ENCODE measurements around the gene OTUD4.

OTUD4 gene

DNA sequence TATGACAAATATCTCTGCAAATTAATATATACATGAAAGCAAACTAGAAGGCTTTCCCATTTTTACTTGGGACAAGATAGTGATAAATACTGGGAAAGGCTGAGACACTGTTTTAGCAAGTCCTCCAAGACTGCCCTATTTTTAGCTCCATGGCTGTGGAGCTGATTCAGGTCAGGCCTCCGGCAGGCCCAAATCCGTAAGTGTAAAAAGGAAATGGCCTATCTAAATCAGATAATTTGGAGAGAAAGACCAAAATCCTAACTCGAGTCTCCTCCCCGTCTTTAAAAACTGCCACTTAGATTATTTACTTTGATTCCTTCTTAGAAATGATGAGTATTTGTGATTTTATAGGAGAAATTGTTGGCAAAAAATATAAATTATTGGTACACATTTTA is 2.9 kb downstream of the OTUD4 start:
- peak overlapping the region; percentile 83 for H3K4me3 ChIP-seq (ENCODE audit: low read depth, low read length)
- TF ChIP-seq MYC (IDR thresholded peaks at IDR 0.05; ENCODE audit: low read depth, low read length), result no peak
- TF ChIP-seq POLR2A (IDR thresholded peaks at IDR 0.05; ENCODE audit: extremely low read depth, insufficient read length), result no peak
- TF ChIP-seq, protein P1, sequence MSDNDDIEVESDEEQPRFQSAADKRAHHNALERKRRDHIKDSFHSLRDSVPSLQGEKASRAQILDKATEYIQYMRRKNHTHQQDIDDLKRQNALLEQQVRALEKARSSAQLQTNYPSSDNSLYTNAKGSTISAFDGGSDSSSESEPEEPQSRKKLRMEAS (IDR thresholded peaks at IDR 0.05; ENCODE audit: low read depth, low read length), result no peak
- no peak for TF ChIP-seq CTCF (IDR thresholded peaks at IDR 0.05; ENCODE audit: low read depth, low read length)
- DNase-seq (ENCODE audit: low read depth), result peak; percentile 44

DNA sequence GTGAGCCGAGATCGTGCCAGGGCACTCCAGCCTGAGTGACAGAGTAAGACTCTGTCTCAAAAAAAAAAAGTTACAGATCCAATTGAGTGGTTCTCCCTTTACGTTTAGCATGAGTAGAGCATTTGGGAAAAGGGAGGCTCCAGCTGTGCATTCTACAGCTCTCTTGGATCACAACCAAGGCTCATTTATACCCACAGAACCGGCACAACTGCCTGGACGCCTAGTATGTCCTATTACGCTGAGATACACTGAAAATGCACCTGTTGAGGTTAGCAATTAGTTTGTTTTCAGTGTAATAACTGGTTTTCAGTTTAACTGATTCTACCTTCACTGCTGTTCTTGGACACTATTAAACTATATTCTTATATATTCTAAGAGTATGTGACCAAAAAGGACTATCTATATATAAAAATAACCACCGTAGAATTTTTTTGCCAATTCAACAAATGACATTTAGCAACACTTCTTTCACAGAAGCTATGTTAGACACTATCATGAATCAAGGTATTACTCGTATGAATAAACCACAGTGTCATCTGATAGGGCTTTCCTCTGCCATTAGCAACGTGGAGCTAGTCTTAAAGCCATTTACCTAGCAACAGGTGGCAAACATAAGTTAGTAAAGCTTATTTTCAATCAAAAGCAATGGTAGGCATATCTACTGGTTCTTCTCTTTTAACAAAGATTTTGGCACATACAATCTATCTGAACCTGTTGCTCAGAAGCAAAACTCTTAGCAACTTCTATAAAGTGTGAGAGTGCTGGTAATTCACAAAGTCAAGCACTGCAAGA is 3.6 kb downstream of the OTUD4 start:
- peak; percentile 6 for DNase-seq (ENCODE audit: low read depth)
- H3K4me3 ChIP-seq (ENCODE audit: low read depth, low read length), result peak overlapping the region; percentile 83

GRCh38 chr4:145171911-145172310 is 8.5 kb downstream of the OTUD4 start:
- DNase-seq (ENCODE audit: low read depth), result no peak
- TF ChIP-seq POLR2A (IDR thresholded peaks at IDR 0.05; ENCODE audit: extremely low read depth, insufficient read length), result no peak
- no peak overlapping the region for H3K4me3 ChIP-seq (ENCODE audit: low read depth, low read length)

More for the DNA sequence above, 3.6 kb downstream of the OTUD4 start:
- TF ChIP-seq POLR2A (IDR thresholded peaks at IDR 0.05; ENCODE audit: extremely low read depth, insufficient read length) (no peak), CTCF (IDR thresholded peaks at IDR 0.05; ENCODE audit: low read depth, low read length) (no peak), MYC (IDR thresholded peaks at IDR 0.05; ENCODE audit: low read depth, low read length) (no peak)
- TF ChIP-seq, protein P1 (IDR thresholded peaks at IDR 0.05; ENCODE audit: low read depth, low read length), result no peak

GRCh38 chr4:145170223-145170622 is 10.2 kb downstream of the OTUD4 start:
- TF ChIP-seq CTCF (IDR thresholded peaks at IDR 0.05; ENCODE audit: low read depth, low read length), result no peak
- TF ChIP-seq POLR2A (IDR thresholded peaks at IDR 0.05; ENCODE audit: extremely low read depth, insufficient read length), result no peak
- TF ChIP-seq, protein P1 (IDR thresholded peaks at IDR 0.05; ENCODE audit: low read depth, low read length), result no peak
- no peak for TF ChIP-seq MYC (IDR thresholded peaks at IDR 0.05; ENCODE audit: low read depth, low read length)
- DNase-seq (ENCODE audit: low read depth), result no peak
- H3K4me3 ChIP-seq (ENCODE audit: low read depth, low read length), result no peak overlapping the region

DNA sequence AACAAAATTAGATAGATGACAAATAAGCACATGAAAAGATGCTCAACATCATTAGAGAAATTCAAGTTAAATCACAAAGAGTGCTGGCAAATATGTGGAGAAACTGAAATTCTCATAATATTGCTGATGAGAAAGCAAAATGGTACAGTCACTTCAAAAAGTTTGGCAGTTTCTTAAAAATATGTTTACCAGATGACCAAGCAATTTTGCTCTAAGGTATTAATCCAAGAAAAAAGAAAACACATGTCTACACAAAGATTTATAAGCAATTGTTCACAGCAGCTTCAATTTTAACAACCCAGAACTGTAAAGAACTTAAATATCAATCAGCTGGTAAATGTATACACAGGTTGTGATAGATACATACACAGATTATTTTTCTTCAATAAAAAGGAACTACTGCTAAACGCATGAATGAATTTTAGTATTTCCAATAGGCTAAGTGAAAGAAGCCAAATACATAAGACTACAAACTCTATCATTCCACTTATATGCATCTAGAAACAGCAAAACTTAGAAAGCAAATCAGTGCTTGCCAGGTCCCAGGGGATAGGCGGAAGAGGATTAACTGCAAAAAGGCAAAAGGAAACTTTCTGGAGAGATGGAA is 11.7 kb downstream of the OTUD4 start:
- no peak for TF ChIP-seq POLR2A (IDR thresholded peaks at IDR 0.05; ENCODE audit: extremely low read depth, insufficient read length)
- TF ChIP-seq, protein P1 (IDR thresholded peaks at IDR 0.05; ENCODE audit: low read depth, low read length), result no peak
- no peak for TF ChIP-seq MYC (IDR thresholded peaks at IDR 0.05; ENCODE audit: low read depth, low read length)
- no peak for TF ChIP-seq CTCF (IDR thresholded peaks at IDR 0.05; ENCODE audit: low read depth, low read length)
- no peak for DNase-seq (ENCODE audit: low read depth)
- no peak overlapping the region for H3K4me3 ChIP-seq (ENCODE audit: low read depth, low read length)

- no peak for DNase-seq (ENCODE audit: low read depth)
- TF ChIP-seq, protein P1 (IDR thresholded peaks at IDR 0.05; ENCODE audit: low read depth, low read length), result no peak
- TF ChIP-seq MYC (IDR thresholded peaks at IDR 0.05; ENCODE audit: low read depth, low read length), result no peak
- TF ChIP-seq POLR2A (IDR thresholded peaks at IDR 0.05; ENCODE audit: extremely low read depth, insufficient read length), result no peak
- no peak for TF ChIP-seq CTCF (IDR thresholded peaks at IDR 0.05; ENCODE audit: low read depth, low read length)
- H3K4me3 ChIP-seq (ENCODE audit: low read depth, low read length), result no peak overlapping the region
Measured at GRCh38 chr4:145167887-145168286, 12.5 kb downstream of the OTUD4 start.

All from NB4 (cell line).